HepG2 (cell line): Measurements from ENCODE around the gene ANKRD53. TPM values are rescaled to one million over a fixed set of nuclear protein-coding genes. Genes with fewer than 3 reads are reported as not detected.

Experiments
- CC2D1A ChIP-seq: sonication (generic); formaldehyde crosslinking; IDR thresholded peaks from 2 replicates; pipeline ENCODE4 v1.8.1; 2023; ENCODE audit warnings: mild to moderate bottlenecking, missing genetic modification reagents
- DBP ChIP-seq: sonication (generic); formaldehyde crosslinking; IDR thresholded peaks from 2 replicates; pipeline ENCODE4 v1.4.0; 2020; ENCODE audit warnings: missing genetic modification reagents; ENCODE audit errors: not compliant biosample characterization
- FOXA3 ChIP-seq: IDR thresholded peaks from 2 replicates; pipeline ENCODE4 v1.6.1; 2016; ENCODE audit warnings: missing genetic modification reagents, missing compliant biosample characterization
- KLF12 ChIP-seq: sonication (generic); formaldehyde crosslinking; IDR thresholded peaks from 2 replicates; pipeline ENCODE4 v1.4.0; 2020; ENCODE audit warnings: missing genetic modification reagents, borderline replicate concordance
- KLF15 ChIP-seq: sonication (generic); formaldehyde crosslinking; IDR thresholded peaks from 2 replicates; pipeline ENCODE4 v1.8.1; 2023; ENCODE audit warnings: borderline replicate concordance, mild to moderate bottlenecking, inconsistent platforms, missing genetic modification reagents, mixed read lengths
- MIER3 ChIP-seq: IDR thresholded peaks from 2 replicates; pipeline ENCODE4 v1.6.1; 2016; ENCODE audit warnings: missing compliant biosample characterization, borderline replicate concordance
- MTF1 ChIP-seq: sonication (generic); formaldehyde crosslinking; IDR thresholded peaks from 2 replicates; pipeline ENCODE4 v1.5.0; 2020; ENCODE audit warnings: missing genetic modification reagents
- MXD4 ChIP-seq: IDR thresholded peaks from 2 replicates; pipeline ENCODE4 v1.6.1; 2016; ENCODE audit warnings: mild to moderate bottlenecking, missing biosample characterization, missing genetic modification reagents
- NPAS2 ChIP-seq: sonication (generic); formaldehyde crosslinking; IDR thresholded peaks from 2 replicates; pipeline ENCODE4 v1.8.0; 2022; ENCODE audit warnings: mild to moderate bottlenecking, missing genetic modification reagents, borderline replicate concordance
- PAX8 ChIP-seq: sonication (generic); formaldehyde crosslinking; IDR thresholded peaks from 2 replicates; pipeline ENCODE4 v1.8.0; 2022; ENCODE audit warnings: mild to moderate bottlenecking, missing genetic modification reagents, borderline replicate concordance
- SALL1 ChIP-seq: sonication (generic); formaldehyde crosslinking; IDR thresholded peaks from 2 replicates; pipeline ENCODE4 v1.8.0; 2022; ENCODE audit warnings: mild to moderate bottlenecking, missing genetic modification reagents
- SKI ChIP-seq: fragments of 450-650 bp; IDR thresholded peaks from one replicate; pipeline ENCODE4 v1.6.1; 2018; ENCODE audit warnings: mild to moderate bottlenecking; ENCODE audit not compliant: partially characterized antibody
- SP5 ChIP-seq: IDR thresholded peaks from 2 replicates; pipeline ENCODE4 v1.6.1; 2016; ENCODE audit warnings: low read depth, borderline replicate concordance
- THAP11 ChIP-seq: IDR thresholded peaks from 2 replicates; pipeline ENCODE4 v1.6.1; 2016; ENCODE audit warnings: missing biosample characterization, missing genetic modification reagents
- ZNF329 ChIP-seq: sonication (generic); formaldehyde crosslinking; IDR thresholded peaks from 2 replicates; pipeline ENCODE4 v1.9.0; 2021; ENCODE audit warnings: low read depth, mild to moderate bottlenecking, missing genetic modification reagents
- ZNF337 ChIP-seq: sonication (generic); formaldehyde crosslinking; IDR thresholded peaks from 2 replicates; pipeline ENCODE4 v1.5.1; 2020; ENCODE audit warnings: missing genetic modification reagents, low read depth, mild to moderate bottlenecking, borderline replicate concordance
- ZNF33B ChIP-seq: sonication (generic); formaldehyde crosslinking; IDR thresholded peaks from 2 replicates; pipeline ENCODE4 v1.5.1; 2020; ENCODE audit warnings: mild to moderate bottlenecking, missing genetic modification reagents
- ZNF343 ChIP-seq: sonication (generic); formaldehyde crosslinking; IDR thresholded peaks from 2 replicates; pipeline ENCODE4 v1.4.0; 2020; ENCODE audit warnings: mild to moderate bottlenecking, missing genetic modification reagents
- ZNF496 ChIP-seq: sonication (generic); formaldehyde crosslinking; IDR thresholded peaks from 2 replicates; pipeline ENCODE4 v1.8.1; 2023; ENCODE audit warnings: mild to moderate bottlenecking, moderate library complexity, missing genetic modification reagents; ENCODE audit not compliant: insufficient replicate concordance
- ZNF614 ChIP-seq: IDR thresholded peaks from 2 replicates; pipeline ENCODE4 v1.6.1; 2018; ENCODE audit warnings: missing biosample characterization, missing genetic modification reagents, inconsistent platforms, borderline replicate concordance
- ZNF737 ChIP-seq: sonication (generic); formaldehyde crosslinking; IDR thresholded peaks from 2 replicates; pipeline ENCODE4 v1.5.0; 2020; ENCODE audit warnings: missing genetic modification reagents, mild to moderate bottlenecking, borderline replicate concordance
- ZNF761 ChIP-seq: sonication (generic); formaldehyde crosslinking; conservative IDR thresholded peaks from 2 replicates; pipeline ENCODE4 v1.4.0; 2020; ENCODE audit warnings: mild to moderate bottlenecking, missing genetic modification reagents
- polyA plus RNA-seq, 8 experiments: library from polyadenylated mRNA; depleted of rRNA in 3 of 8; stranded (reverse) in 7 of 8; unstranded in 1 of 8; fragments of >200 nt; fragmentation: Illumina TruSeq in 4 of 8; extraction: Trizol in 4 of 8; gene quantifications; 2 replicates each; pipeline versions ENCODE4 v1.2.1 to v1.2.3, GENCODE V29; 2011 to 2016; ENCODE audit warnings: low read depth in 4 of 8, missing spikeins in 1 of 8, mixed read lengths in 1 of 8; ENCODE audit not compliant: insufficient read depth in 1 of 8
- total RNA-seq, 5 experiments: library from RNA; depleted of rRNA; stranded (reverse); fragments of >200 nt; fragmentation: Illumina TruSeq; extraction: Trizol; gene quantifications; 2 replicates each; pipeline ENCODE4 v1.2.3, GENCODE V29; 2016; ENCODE audit warnings: low read depth in 1 of 5

The ANKRD53 gene
- total and polyA plus RNA-seq, 2 of the 13 experiments (the other 11 are each of a cell fraction or from before 2014, with no cell fraction given): 0.15 TPM; not detected in 1

- TF ChIP-seq ZNF614 (CRISPR knock-in tag) (peak; percentile 72; the same call in 1 of the 2 replicates), ZNF343 (CRISPR knock-in tag) (no peak), CC2D1A (CRISPR knock-in tag) (no peak), MTF1 (no peak), ZNF761 (CRISPR knock-in tag) (peak; percentile 40; the same call in 1 of the 2 replicates), SKI (no peak), NPAS2 (CRISPR knock-in tag) (0 out of 2 replicates have a peak, but pooled peaks have one; percentile 82), ZNF496 (no peak), FOXA3 (CRISPR knock-in tag) (0 out of 2 replicates have a peak, but pooled peaks have one; percentile 29), SP5 (no peak), ZNF33B (CRISPR knock-in tag) (peak; percentile 20; the same call in 1 of the 2 replicates), THAP11 (CRISPR knock-in tag) (peak; percentile 73), KLF12 (no peak), MXD4 (CRISPR knock-in tag) (0 out of 2 replicates have a peak, but pooled peaks have one; percentile 64), ZNF337 (no peak), SALL1 (CRISPR knock-in tag) (peak; percentile 83), MIER3 (CRISPR knock-in tag) (peak; percentile 52; the same call in 1 of the 2 replicates), KLF15 (CRISPR knock-in tag) (no peak), PAX8 (CRISPR knock-in tag) (no peak), ZNF329 (CRISPR knock-in tag) (peak; percentile 41; the same call in 1 of the 2 replicates), DBP (peak; percentile 24), ZNF737 (no peak)
Observed at GRCh38 chr2:71000780-71001591, 22.6 kb downstream of the ANKRD53 start (continued).
